Duodenal mucosa (tissue), 2 donors: ENCODE data around the gene CFAP20DC.
"Not testable (repeated sequence)": the region's sequence is repeated elsewhere in the genome, so short reads cannot be mapped to it uniquely, and the experiment has no call there.

ENCODE experiments used
- H3K27ac ChIP-seq: one replicate; pipeline ENCODE4 v1.7.0; 2013; ENCODE audit warnings: low read depth, low read length
- H3K27me3 ChIP-seq, 2 donors: one replicate each; pipeline ENCODE4 v1.7.0; 2013; ENCODE audit warnings: low read length in 2 of 2, control low read depth in 1 of 2; ENCODE audit not compliant: insufficient read depth in 2 of 2, control insufficient read depth in 1 of 2
- H3K36me3 ChIP-seq, 2 donors: one replicate each; pipeline ENCODE4 v1.7.0; 2013; ENCODE audit warnings: low read length in 2 of 2, control low read depth in 1 of 2; ENCODE audit not compliant: insufficient read depth in 2 of 2, control insufficient read depth in 1 of 2
- H3K4me1 ChIP-seq, 2 donors: one replicate each; pipeline ENCODE4 v1.7.0; 2013; ENCODE audit warnings: low read length in 2 of 2, control low read depth in 1 of 2; ENCODE audit not compliant: insufficient read depth in 2 of 2, control insufficient read depth in 1 of 2
- H3K4me3 ChIP-seq, 2 donors: one replicate each; pipeline ENCODE4 v1.7.0; 2013; ENCODE audit warnings: low read length in 2 of 2, low read depth in 1 of 2
- H3K9ac ChIP-seq, 2 donors: one replicate each; pipeline ENCODE4 v1.7.0; 2013; ENCODE audit warnings: low read length in 2 of 2, low read depth in 1 of 2
- H3K9me3 ChIP-seq, 2 donors: one replicate each; pipeline ENCODE4 v1.7.0; 2013; ENCODE audit warnings: low read length in 2 of 2, control low read depth in 1 of 2; ENCODE audit not compliant: control insufficient read depth in 1 of 2

The CFAP20DC gene

GRCh38 chr3:58892526-58892925 lies 157.3 kb downstream of the CFAP20DC start:
- H3K9ac ChIP-seq, H3K27ac ChIP-seq, H3K4me1 ChIP-seq, H3K27me3 ChIP-seq, H3K36me3 ChIP-seq, H3K4me3 ChIP-seq, H3K9me3 ChIP-seq: not testable (repeated sequence)

- no peak overlapping the region for H3K9ac ChIP-seq
- no peak overlapping the region for H3K4me3 ChIP-seq
- no peaks in the 10 kb centered on the region for H3K27me3 ChIP-seq
- H3K4me1 ChIP-seq, result no peaks in the 10 kb centered on the region
- H3K9me3 ChIP-seq, result no peaks in the 10 kb centered on the region
- H3K36me3 ChIP-seq, result no peaks in the 10 kb centered on the region
- no peak overlapping the region for H3K27ac ChIP-seq
These were observed 161.7 kb downstream of the CFAP20DC start for GRCh38 chr3:58888087-58888486.

- no peak overlapping the region for H3K27ac ChIP-seq
- no peaks in the 10 kb centered on the region for H3K27me3 ChIP-seq
- H3K36me3 ChIP-seq, result no peaks in the 10 kb centered on the region
- H3K9me3 ChIP-seq, result no peaks in the 10 kb centered on the region
- no peaks in the 10 kb centered on the region for H3K4me1 ChIP-seq
- H3K9ac ChIP-seq, result no peak overlapping the region
- H3K4me3 ChIP-seq, result no peak overlapping the region
These were observed 165.4 kb downstream of the CFAP20DC start for GRCh38 chr3:58884453-58884852.

GRCh38 chr3:58880182-58880581 lies 169.6 kb downstream of the CFAP20DC start:
- Histone ChIP-seq H3K9ac (no peak overlapping the region), H3K9me3 (no peaks in the 10 kb centered on the region)

GRCh38 chr3:58874795-58875194 lies 175.0 kb downstream of the CFAP20DC start:
- no peak overlapping the region for H3K27ac ChIP-seq
- no peaks in the 10 kb centered on the region for H3K4me1 ChIP-seq
- no peaks in the 10 kb centered on the region for H3K27me3 ChIP-seq
- H3K9me3 ChIP-seq, result no peaks in the 10 kb centered on the region
- no peak overlapping the region for H3K4me3 ChIP-seq
- no peaks in the 10 kb centered on the region for H3K36me3 ChIP-seq
- H3K9ac ChIP-seq, result no peak overlapping the region

More at GRCh38 chr3:58880182-58880581, 169.6 kb downstream of the CFAP20DC start:
- H3K4me1 ChIP-seq, result no peaks in the 10 kb centered on the region
- H3K27me3 ChIP-seq, result no peaks in the 10 kb centered on the region
- H3K4me3 ChIP-seq, result no peak overlapping the region
- no peaks in the 10 kb centered on the region for H3K36me3 ChIP-seq
- H3K27ac ChIP-seq, result no peak overlapping the region

GRCh38 chr3:58874248-58874741 lies 175.5 kb downstream of the CFAP20DC start:
- H3K27me3 ChIP-seq, result no peaks in the 10 kb centered on the region
- no peaks in the 10 kb centered on the region for H3K36me3 ChIP-seq
- H3K27ac ChIP-seq, result no peak overlapping the region
- H3K4me3 ChIP-seq, result no peak overlapping the region
- H3K9ac ChIP-seq, result no peak overlapping the region
- H3K9me3 ChIP-seq, result no peaks in the 10 kb centered on the region
- no peaks in the 10 kb centered on the region for H3K4me1 ChIP-seq

GRCh38 chr3:58868097-58868779 lies 181.6 kb downstream of the CFAP20DC start:
- no peaks in the 10 kb centered on the region for H3K9me3 ChIP-seq
- H3K27ac ChIP-seq, result no peak overlapping the region
- no peaks in the 10 kb centered on the region for H3K27me3 ChIP-seq
- no peak overlapping the region for H3K9ac ChIP-seq
- no peaks in the 10 kb centered on the region for H3K4me1 ChIP-seq
- no peak overlapping the region for H3K4me3 ChIP-seq
- no peaks in the 10 kb centered on the region for H3K36me3 ChIP-seq

GRCh38 chr3:58867621-58868020 lies 182.2 kb downstream of the CFAP20DC start:
- no peaks in the 10 kb centered on the region for H3K36me3 ChIP-seq
- H3K9ac ChIP-seq, result no peak overlapping the region
- H3K4me3 ChIP-seq, result no peak overlapping the region
- H3K4me1 ChIP-seq, result no peaks in the 10 kb centered on the region
- no peak overlapping the region for H3K27ac ChIP-seq
- no peaks in the 10 kb centered on the region for H3K9me3 ChIP-seq
- no peaks in the 10 kb centered on the region for H3K27me3 ChIP-seq

GRCh38 chr3:58866079-58866478 lies 183.7 kb downstream of the CFAP20DC start:
- H3K9me3 ChIP-seq, result no peaks in the 10 kb centered on the region

GRCh38 chr3:58864480-58864879 lies 185.3 kb downstream of the CFAP20DC start:
- Histone ChIP-seq H3K36me3 (no peaks in the 10 kb centered on the region), H3K4me1 (no peaks in the 10 kb centered on the region), H3K27me3 (no peaks in the 10 kb centered on the region), H3K9ac (no peak overlapping the region), H3K4me3 (no peak overlapping the region), H3K27ac (no peak overlapping the region), H3K9me3 (no peaks in the 10 kb centered on the region)

More at GRCh38 chr3:58866079-58866478, 183.7 kb downstream of the CFAP20DC start:
- Histone ChIP-seq H3K27me3 (no peaks in the 10 kb centered on the region), H3K4me1 (no peaks in the 10 kb centered on the region), H3K27ac (no peak overlapping the region), H3K4me3 (no peak overlapping the region), H3K36me3 (no peaks in the 10 kb centered on the region), H3K9ac (no peak overlapping the region)
